Fibroblast of skin of right quadriceps (primary cell): ENCODE data around the gene EGFL7.

Source experiments
- DNase-seq: peaks from one replicate; pipeline ENCODE4 v3.0.0-alpha.2; 2013

The EGFL7 gene

GRCh38 chr9:136720251-136720897 is 57.7 kb downstream of the EGFL7 start:
- DNase-seq = peak; percentile 43

- DNase-seq = no peak
Measured at GRCh38 chr9:136720898-136721338, 58.2 kb downstream of the EGFL7 start.

- peak; percentile 50 for DNase-seq
Measured at GRCh38 chr9:136721339-136722092, 58.8 kb downstream of the EGFL7 start.
